ENCODE data around the gene TRPM2.
"Not testable (repeated sequence)": the region's sequence is repeated elsewhere in the genome, so short reads cannot be mapped to it uniquely, and the experiment has no call there.

Gene TRPM2

GRCh38 chr21:44414291-44415072, 61.1 kb downstream of the TRPM2 start:
- H3K9me3 Mint-ChIP-seq = no peaks in the 10 kb centered on the region
- no peaks in the 10 kb centered on the region for H3K4me1 Mint-ChIP-seq
- H3K4me3 Mint-ChIP-seq = no peak overlapping the region
- no peaks in the 10 kb centered on the region for H3K27me3 Mint-ChIP-seq
- H3K36me3 Mint-ChIP-seq = peaks cover 6% of the 10 kb centered on the region
- no peak overlapping the region for H3K27ac Mint-ChIP-seq

GRCh38 chr21:44415073-44416025, 61.9 kb downstream of the TRPM2 start:
- Mint-ChIP-seq H3K9me3 (no peaks in the 10 kb centered on the region), H3K36me3 (peaks cover 6% of the 10 kb centered on the region), H3K27me3 (no peaks in the 10 kb centered on the region), H3K27ac (no peak overlapping the region), H3K4me1 (no peaks in the 10 kb centered on the region), H3K4me3 (no peak overlapping the region)

GRCh38 chr21:44416193-44416592, 62.8 kb downstream of the TRPM2 start:
- Mint-ChIP-seq H3K27me3 (no peaks in the 10 kb centered on the region), H3K4me1 (no peaks in the 10 kb centered on the region), H3K27ac (no peak overlapping the region), H3K36me3 (peaks cover 6% of the 10 kb centered on the region), H3K9me3 (no peaks in the 10 kb centered on the region), H3K4me3 (no peak overlapping the region)

GRCh38 chr21:44417621-44418107, 64.2 kb downstream of the TRPM2 start:
- H3K4me3 Mint-ChIP-seq, H3K4me1 Mint-ChIP-seq, H3K36me3 Mint-ChIP-seq, H3K9me3 Mint-ChIP-seq, H3K27me3 Mint-ChIP-seq, H3K27ac Mint-ChIP-seq: not testable (repeated sequence)

GRCh38 chr21:44418108-44418875, 64.9 kb downstream of the TRPM2 start:
- H3K9me3 Mint-ChIP-seq = no peaks in the 10 kb centered on the region
- H3K36me3 Mint-ChIP-seq = no peaks in the 10 kb centered on the region
- H3K4me3 Mint-ChIP-seq = no peak overlapping the region
- H3K27ac Mint-ChIP-seq = no peak overlapping the region
- no peaks in the 10 kb centered on the region for H3K4me1 Mint-ChIP-seq
- no peaks in the 10 kb centered on the region for H3K27me3 Mint-ChIP-seq

GRCh38 chr21:44418876-44419230, 65.4 kb downstream of the TRPM2 start:
- Mint-ChIP-seq H3K9me3 (no peaks in the 10 kb centered on the region), H3K4me1 (no peaks in the 10 kb centered on the region), H3K36me3 (no peaks in the 10 kb centered on the region), H3K4me3 (no peak overlapping the region), H3K27ac (no peak overlapping the region), H3K27me3 (no peaks in the 10 kb centered on the region)

- Mint-ChIP-seq H3K27me3 (no peaks in the 10 kb centered on the region), H3K27ac (no peak overlapping the region), H3K4me3 (no peak overlapping the region), H3K9me3 (no peaks in the 10 kb centered on the region), H3K4me1 (no peaks in the 10 kb centered on the region), H3K36me3 (no peaks in the 10 kb centered on the region)
Observed at GRCh38 chr21:44419679-44420078, 66.3 kb downstream of the TRPM2 start.

- H3K4me3 Mint-ChIP-seq = no peak overlapping the region
- H3K27ac Mint-ChIP-seq = no peak overlapping the region
- H3K36me3 Mint-ChIP-seq = no peaks in the 10 kb centered on the region
- H3K4me1 Mint-ChIP-seq = no peaks in the 10 kb centered on the region
- H3K27me3 Mint-ChIP-seq = no peaks in the 10 kb centered on the region
- no peaks in the 10 kb centered on the region for H3K9me3 Mint-ChIP-seq
Observed at GRCh38 chr21:44420416-44421205, 67.2 kb downstream of the TRPM2 start.

GRCh38 chr21:44421901-44422840, 68.8 kb downstream of the TRPM2 start:
- no peak overlapping the region for H3K27ac Mint-ChIP-seq
- H3K9me3 Mint-ChIP-seq = no peaks in the 10 kb centered on the region
- H3K4me1 Mint-ChIP-seq = no peaks in the 10 kb centered on the region
- no peaks in the 10 kb centered on the region for H3K36me3 Mint-ChIP-seq
- H3K4me3 Mint-ChIP-seq = no peak overlapping the region
- no peaks in the 10 kb centered on the region for H3K27me3 Mint-ChIP-seq

GRCh38 chr21:44423312-44423821, 69.9 kb downstream of the TRPM2 start:
- no peak overlapping the region for H3K27ac Mint-ChIP-seq
- H3K27me3 Mint-ChIP-seq = no peaks in the 10 kb centered on the region
- no peaks in the 10 kb centered on the region for H3K4me1 Mint-ChIP-seq
- H3K36me3 Mint-ChIP-seq = no peaks in the 10 kb centered on the region
- H3K4me3 Mint-ChIP-seq = no peak overlapping the region
- no peaks in the 10 kb centered on the region for H3K9me3 Mint-ChIP-seq

GRCh38 chr21:44423941-44424607, 70.7 kb downstream of the TRPM2 start:
- no peak overlapping the region for H3K27ac Mint-ChIP-seq
- no peak overlapping the region for H3K4me3 Mint-ChIP-seq
- no peaks in the 10 kb centered on the region for H3K4me1 Mint-ChIP-seq
- H3K36me3 Mint-ChIP-seq = no peaks in the 10 kb centered on the region
- H3K27me3 Mint-ChIP-seq = no peaks in the 10 kb centered on the region
- no peaks in the 10 kb centered on the region for H3K9me3 Mint-ChIP-seq

- Mint-ChIP-seq H3K27me3 (no peaks in the 10 kb centered on the region), H3K9me3 (peaks cover 2% of the 10 kb centered on the region), H3K27ac (no peak overlapping the region), H3K4me1 (no peaks in the 10 kb centered on the region), H3K36me3 (no peaks in the 10 kb centered on the region), H3K4me3 (no peak overlapping the region)
Observed at GRCh38 chr21:44424608-44425306, 71.3 kb downstream of the TRPM2 start.

- no peak overlapping the region for H3K4me3 Mint-ChIP-seq
- no peak overlapping the region for H3K27ac Mint-ChIP-seq
- peaks cover 5% of the 10 kb centered on the region for H3K9me3 Mint-ChIP-seq
- no peaks in the 10 kb centered on the region for H3K27me3 Mint-ChIP-seq
- H3K4me1 Mint-ChIP-seq = no peaks in the 10 kb centered on the region
- H3K36me3 Mint-ChIP-seq = peaks cover 3% of the 10 kb centered on the region
Observed at GRCh38 chr21:44425307-44425894, 72.0 kb downstream of the TRPM2 start.
